Epithelial cell of proximal tubule (primary cell): ENCODE measurements around the gene PLXNB3. TPM values are rescaled to one million over a fixed set of nuclear protein-coding genes. Genes with fewer than 3 reads are reported as not detected.

Experiments used
- DNase-seq: peaks from one replicate; pipeline ENCODE4 v3.0.0-alpha.2; 2011; ENCODE audit warnings: low read depth
- H3K4me3 ChIP-seq: 2 replicates; pipeline ENCODE4 v1.5.1; 2011; ENCODE audit warnings: low read depth, mild to moderate bottlenecking, low read length
- CTCF ChIP-seq: conservative IDR thresholded peaks from 2 replicates; pipeline ENCODE4 v1.5.1; 2012; ENCODE audit warnings: low read depth, mild to moderate bottlenecking, low read length
- total RNA-seq: library from RNA; depleted of rRNA; stranded (reverse); fragments of >200 nt; gene quantifications from 2 replicates; pipeline ENCODE4 v1.2.3, GENCODE V29; 2015

The PLXNB3 gene
- total RNA-seq, 1 donor from 2014 or later, result 7.4 TPM

GRCh38 chrX:153773218-153773611, 9.2 kb downstream of the PLXNB3 start:
- no peak for TF ChIP-seq CTCF
- H3K4me3 ChIP-seq, result no peak overlapping the region
- DNase-seq, result no peak

- no peak for DNase-seq
- H3K4me3 ChIP-seq, result no peak overlapping the region
- TF ChIP-seq CTCF, result no peak
These were observed 9.9 kb downstream of the PLXNB3 start for GRCh38 chrX:153773741-153774575.

GRCh38 chrX:153774576-153775292, 10.7 kb downstream of the PLXNB3 start:
- no peak for DNase-seq
- no peak overlapping the region for H3K4me3 ChIP-seq
- TF ChIP-seq CTCF, result no peak

GRCh38 chrX:153775293-153776119, 11.5 kb downstream of the PLXNB3 start:
- H3K4me3 ChIP-seq, result no peak overlapping the region
- no peak for DNase-seq
- TF ChIP-seq CTCF, result no peak

- no peak for TF ChIP-seq CTCF
- no peak for DNase-seq
These were observed 12.1 kb downstream of the PLXNB3 start for GRCh38 chrX:153776120-153776599.

GRCh38 chrX:153776611-153777045, 12.6 kb downstream of the PLXNB3 start:
- H3K4me3 ChIP-seq, result no peak overlapping the region
- DNase-seq, result no peak
- TF ChIP-seq CTCF, result no peak

More at GRCh38 chrX:153776120-153776599, 12.1 kb downstream of the PLXNB3 start:
- no peak overlapping the region for H3K4me3 ChIP-seq
